Inferior parietal cortex (tissue), 1 donor: ENCODE measurements around the gene HOXC11.

Experiments
- DNase-seq: peaks from one replicate; pipeline ENCODE4 v3.0.0-alpha.2; 2016; ENCODE audit errors: extremely low spot score

HOXC11 gene

DNA sequence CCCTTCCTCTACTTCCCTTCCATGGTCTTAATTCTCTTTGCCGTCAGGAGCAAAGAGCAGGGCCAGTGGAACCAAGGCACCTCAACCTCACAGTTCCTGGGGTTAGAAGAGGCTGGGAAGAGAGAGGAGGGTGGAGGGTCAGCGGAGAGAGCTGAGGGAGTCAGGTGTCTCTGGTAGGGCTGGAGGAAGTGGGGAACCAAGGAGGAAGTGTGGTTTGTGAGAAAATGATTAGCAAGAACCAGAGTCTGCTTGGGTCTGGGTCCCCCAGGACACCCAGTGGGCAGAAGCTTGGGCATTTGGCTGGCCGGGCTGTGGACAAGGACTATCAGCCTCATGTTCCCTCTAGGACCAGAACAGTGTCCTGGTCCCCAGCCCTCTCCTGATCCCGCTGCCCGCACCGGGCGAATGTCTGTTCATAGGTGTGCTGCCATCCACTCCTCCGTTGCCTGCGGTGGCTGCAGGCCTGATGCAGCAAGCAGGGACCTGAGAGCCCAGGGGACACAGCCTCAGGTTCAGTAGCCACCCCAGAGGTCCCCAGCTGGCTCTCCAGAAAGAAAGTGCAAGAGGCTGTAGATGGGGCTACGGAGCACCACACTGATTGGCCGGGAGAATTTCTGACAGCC, 15.9 kb upstream of the HOXC11 start:
- no peak for DNase-seq

DNA sequence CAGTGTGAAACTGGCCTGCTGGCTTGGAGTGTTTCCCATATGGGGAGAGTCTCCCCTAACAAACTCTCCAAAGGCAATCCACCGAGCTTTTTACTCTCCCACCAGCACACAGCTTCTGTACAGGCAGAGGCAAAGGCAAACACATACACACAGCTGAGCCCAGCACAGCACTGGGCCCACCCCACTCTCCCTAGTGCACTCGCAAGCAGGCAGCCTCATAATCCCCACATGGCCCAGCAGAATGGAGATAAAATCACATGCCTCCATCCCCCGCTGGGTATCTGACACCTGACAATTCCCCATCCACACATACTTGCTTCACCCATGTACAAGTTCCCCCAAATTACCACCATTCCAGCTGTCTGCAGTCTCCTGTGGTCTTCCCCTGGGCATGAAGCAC, 14.8 kb upstream of the HOXC11 start:
- DNase-seq = no peak

DNA sequence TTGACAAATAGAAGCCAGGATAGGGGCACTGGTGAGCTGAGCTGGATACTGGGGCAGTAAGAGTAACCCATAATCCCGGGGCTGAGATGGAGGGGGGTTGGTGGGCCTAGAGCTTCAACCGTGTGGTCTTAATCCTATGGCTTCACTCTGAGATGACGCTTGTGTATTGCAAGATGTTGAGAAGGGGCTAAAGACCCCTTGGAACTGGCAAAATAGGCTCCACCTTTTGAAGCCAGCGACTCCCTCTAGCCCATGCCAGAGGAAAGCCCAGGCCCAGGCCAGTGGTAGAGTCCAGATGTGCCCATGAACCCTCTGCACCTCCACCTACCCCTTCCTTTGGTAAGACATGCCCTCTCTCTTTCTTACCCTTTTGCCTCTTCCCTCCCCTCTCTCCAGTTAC, 13.6 kb upstream of the HOXC11 start:
- DNase-seq = no peak

DNA sequence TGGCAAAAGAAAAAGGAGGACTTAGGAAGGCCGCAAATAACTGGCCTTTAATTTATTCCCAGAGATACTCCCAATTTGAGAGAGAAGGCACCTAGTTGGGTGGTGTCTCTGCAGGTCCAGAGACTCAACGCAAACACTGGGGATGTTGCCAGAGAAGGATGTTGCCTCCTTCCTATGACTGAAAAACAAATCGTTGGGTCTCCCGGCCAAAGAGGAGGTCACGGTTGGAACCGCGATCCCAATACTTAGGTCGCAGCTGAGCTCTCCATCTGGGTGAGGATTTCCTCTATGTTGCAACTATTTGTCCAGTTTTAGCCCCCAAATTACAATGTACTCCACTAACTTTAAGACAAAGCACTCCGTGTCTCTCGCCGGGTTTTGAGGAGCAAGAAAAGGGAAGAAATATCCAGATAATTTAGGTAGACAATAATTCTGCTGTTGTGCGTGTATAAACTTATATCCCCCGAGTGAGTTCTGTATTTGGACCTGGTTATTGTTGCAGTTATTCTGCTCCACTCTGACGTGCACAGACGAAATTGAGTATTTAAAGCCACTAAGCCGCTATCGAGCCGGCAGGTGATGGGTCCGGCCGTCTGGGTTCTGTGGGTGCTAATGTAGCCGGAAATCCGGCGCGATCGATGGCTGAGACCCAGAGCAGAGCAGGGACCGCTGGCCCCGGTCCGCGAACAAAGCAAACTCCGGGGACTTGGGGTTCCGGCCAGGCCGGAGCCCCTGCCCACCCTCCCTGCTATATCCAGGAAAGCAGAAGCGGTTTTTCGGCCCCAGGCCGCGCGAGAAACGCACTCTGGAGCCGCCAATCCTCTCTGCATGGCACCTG, 12.5 kb upstream of the HOXC11 start:
- DNase-seq = no peak

DNA sequence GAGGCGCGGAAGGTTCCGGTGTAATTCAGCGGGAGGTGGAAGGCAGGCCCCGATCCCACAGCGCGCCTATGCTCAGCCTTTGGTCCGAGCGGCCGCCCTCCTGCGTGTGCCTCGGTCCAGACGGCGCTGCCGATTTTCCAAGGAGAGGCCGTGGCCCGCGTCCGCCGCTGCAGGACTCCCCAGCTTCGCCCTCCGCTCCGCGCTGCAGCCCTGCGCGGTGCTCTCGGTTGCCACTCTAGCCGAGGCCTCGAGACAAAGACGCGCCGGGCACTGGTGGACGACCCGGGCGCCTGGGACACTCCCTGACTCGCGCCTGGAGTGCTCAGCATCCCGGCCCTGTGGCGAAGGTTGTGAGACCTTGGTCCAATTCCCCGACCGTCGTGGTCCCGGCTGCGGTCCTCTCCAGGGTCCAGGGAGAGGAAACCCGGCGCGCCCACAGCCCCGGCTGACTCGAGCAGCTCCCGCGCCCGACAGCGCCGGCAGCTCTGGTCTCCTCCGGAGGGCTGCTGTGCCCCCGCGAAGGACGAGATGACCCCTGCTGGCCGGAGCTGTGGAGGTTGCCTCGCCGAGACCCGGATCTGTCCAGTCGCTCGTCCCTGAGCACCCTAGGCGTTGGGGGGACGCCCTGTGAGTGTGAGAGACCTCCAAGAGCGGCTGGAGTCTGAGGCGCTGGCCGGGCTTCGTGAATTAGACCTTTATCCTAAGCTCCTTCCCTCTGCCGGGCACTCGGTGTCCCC, 11.7 kb upstream of the HOXC11 start:
- DNase-seq = no peak

DNA sequence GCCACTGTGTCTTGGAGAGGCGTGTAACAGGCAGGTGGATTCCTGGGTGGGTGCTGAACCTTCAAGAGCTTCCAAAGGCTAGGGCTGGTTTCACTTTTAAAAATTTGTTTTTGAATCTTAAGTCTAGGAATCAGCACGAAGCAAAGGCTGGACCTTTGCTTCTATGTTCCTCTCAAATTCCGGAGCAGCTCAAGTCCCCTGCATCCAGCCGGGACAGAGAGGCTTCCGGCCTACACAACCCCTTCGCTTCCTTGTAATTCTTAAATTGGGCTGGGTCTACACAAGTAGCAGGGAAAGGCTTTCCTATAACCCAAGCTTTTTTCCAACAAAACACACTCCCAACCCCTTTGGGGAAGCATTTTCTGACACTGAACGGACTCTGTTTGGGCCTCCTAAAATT, 9.9 kb upstream of the HOXC11 start:
- no peak for DNase-seq

DNA sequence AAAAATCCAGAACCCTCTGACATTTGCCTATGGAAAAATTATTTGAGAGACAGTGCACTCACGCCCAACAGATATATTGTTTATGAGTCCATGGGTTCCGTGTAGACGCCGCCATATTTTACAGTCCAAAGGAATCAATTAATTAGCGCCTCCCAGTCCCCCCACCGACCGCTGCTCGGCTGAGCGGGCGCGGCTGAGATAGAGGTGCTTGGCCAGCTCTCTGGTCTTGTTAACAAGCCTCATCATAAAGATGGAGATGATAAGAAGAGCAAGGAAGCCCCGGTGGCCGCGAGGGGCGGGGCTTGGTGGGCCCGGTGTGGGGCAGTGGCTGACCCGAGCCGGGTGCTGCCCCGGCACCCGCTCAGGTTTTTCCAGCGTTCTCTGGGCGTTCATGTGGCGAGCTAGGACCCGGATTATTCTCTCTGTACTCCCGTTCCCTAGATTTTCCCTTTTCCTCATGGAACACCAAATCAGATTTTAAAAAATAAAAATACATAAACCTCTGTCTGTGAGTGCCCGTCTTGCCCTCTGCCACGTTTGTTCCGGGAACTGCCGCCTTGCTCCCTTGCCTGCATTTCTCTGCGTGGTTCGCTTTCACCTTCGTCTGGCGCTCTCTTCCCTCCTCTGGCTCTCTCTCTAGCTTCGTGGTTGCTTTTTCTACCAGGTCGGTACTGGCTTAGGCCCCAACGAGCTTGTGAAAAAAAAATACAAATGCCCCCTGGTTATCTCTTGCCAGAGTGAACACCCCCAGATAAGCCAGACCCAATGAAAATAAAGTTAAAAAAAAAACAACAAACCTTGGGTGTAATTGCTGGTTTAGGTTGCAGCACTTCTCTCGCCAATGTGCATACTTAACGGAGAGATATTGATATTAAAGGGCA, 9.3 kb upstream of the HOXC11 start:
- no peak for DNase-seq

DNA sequence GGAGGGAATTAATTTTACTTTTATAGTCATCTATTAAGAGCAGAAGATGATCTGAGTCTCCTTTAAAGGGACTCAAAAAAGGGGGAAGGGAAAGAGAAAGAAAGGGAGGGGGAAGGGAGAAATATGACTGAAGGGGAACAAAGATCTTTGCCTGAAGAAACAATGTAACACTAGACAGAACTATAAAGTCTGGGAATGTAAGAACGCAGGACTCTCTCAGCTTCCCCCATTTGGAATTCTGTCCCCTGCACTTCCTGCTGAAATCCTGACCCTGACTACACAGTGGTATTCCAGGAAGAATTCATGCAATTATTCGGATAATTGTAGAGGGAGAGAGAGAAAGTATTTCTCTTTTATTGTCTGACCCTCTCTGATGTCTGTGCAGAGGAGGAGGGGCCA, 8.6 kb upstream of the HOXC11 start:
- no peak for DNase-seq

DNA sequence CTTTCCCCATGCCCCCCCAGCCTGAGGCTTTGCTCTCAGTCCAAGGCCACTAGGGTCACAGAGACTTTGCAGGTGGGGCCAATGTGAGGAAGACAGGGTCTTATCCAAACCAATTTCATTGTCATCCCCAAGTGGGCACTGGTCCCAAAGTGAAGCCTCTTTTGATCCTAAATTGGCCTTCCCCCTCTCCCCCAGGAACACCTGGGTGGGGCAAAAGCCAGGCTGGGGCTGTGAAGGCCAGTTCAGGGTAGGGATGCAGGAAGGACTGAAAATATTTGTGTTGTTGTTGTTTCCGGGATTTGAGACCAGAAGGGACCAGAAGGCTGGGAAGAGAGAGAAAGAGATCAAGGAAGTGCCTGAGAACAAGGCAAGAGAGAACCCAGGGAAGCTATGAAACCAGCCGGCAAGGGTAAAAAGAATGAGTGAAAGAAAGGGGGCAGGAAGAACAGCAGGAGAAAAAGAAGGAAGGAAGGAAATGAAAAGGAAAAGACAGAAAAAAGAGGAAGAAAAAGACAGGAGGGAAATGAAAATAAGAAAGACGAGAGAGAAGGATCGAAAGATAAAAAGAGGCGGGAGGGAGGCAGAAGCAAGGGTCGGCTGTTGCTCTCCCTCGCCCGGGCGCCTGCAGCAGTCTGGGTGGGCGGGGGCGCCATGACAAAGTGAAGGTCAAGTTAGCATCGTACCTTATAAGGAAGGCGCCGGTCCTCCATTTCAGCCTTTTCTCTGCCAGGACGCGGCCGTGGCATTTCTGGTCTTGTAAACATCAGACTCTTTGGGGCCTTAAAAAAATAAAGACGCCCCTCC, 7.4 kb upstream of the HOXC11 start:
- no peak for DNase-seq

DNA sequence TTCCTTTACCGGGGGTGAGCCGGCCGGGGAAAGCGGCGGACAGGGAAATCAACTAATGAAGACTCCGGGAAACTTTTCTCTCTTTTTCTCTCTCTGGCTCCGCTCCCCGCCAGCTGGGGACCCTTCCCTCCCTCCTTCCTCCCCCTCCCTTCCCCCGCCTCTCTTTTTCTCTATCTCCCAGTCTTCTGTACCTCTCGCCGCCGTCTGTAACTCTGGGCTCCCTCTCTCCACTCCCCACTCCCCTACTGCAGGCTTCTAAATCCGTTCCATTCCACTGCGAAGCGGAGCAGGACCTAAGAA, 6.9 kb upstream of the HOXC11 start:
- DNase-seq = no peak

DNA sequence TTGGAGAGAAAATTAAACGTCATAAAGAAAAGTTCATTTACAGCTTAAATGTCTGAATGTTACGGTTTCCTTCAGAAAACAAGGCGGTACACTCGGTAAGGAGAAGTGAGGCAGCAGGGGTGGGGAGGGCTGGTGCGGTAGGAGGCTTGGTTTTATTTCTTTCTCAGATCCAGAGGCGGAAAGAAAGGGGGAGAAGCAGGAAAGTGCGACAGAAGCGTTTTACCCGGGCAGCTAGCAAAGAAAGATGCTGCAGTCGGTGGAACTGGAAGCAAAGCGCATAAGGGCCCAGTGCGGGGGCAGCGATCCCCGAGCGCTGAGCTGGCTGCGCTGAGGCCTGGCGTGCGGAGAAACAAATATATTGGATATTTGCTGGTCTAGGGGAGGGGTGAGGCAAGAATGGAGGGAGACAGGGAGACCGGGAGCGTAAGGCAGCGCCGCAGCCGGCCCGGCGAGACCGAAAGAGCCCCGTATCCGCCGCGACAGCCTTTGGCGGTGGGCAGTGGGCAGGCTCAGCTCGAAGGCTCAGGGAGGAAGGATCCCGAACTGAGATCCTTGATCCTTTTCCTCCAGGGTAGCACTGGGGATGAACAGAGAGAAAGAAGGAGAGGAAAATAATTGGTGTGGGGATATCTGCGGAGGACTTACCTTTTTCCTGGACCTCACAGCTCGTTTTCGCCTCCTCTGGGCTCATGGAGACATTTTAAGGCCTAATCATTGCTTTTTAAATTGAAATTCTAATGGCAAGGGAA, 6.4 kb upstream of the HOXC11 start:
- DNase-seq = no peak

DNA sequence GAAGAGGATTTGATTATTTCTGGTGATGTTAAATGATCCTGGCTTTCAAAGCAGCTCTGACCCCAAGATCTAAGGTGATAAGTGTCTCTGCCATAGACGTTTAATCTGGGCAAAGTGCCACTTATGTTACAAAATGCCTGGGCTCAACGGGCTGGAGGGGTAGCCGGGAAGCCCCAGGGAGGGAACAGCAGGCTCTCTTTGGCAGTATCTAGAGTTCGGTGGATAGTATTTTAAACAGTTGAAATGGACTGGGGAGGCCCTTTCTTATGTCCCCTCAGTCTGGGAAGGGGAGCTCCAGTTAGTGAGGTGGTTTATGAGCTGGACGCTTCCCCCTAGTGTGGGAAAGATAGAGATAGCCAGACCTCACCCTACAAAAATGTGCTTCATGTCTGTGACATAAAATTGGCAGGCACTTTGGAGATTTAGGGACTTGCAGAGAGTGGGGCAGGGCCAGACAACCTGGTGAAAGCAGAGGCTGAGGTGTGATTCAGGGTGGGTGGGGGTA, 5.5 kb upstream of the HOXC11 start:
- DNase-seq = no peak

DNA sequence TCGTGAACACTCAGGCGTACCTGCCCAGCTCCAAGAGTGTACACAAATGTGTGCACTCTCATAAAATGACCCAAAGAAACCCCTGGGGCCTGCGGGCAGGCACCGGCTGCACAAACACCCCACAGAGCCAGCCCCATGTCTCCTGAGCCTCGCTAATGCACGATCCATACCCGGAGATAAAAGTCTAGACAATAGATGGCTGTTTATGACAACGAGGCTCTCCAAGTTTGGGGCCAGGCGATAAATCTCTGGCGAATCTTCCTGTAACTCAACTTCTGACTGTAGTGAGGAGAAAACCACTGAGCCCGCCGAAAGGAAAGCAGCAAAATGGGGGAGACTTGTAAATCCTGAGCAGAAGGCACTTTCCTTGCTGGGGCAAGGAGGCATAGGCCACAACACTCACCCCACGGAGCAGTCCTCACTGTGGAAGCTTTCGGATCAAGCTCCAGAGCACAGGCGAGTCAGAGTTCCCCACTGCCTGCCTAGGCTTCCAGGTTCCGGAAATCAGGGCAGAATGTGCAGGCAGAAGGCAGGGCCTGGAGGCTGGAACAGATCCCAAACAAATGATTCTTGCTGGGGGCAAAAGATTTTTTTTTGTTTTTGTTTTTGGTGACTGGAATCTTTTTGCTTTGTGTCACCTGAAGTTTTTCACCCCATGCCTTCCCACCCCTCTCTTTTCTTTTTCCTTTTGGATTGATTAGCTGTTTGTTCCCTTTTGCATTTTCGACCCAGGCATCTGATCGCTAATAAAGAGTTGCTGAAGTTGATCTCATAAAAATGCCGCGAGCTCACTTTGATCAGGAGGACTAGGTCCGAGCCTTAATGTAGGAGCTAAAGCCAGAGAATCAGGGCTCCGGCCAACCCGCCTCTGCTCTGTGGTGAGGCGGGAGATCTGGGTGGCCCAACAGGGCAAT, 4.5 kb upstream of the HOXC11 start:
- DNase-seq = no peak

DNA sequence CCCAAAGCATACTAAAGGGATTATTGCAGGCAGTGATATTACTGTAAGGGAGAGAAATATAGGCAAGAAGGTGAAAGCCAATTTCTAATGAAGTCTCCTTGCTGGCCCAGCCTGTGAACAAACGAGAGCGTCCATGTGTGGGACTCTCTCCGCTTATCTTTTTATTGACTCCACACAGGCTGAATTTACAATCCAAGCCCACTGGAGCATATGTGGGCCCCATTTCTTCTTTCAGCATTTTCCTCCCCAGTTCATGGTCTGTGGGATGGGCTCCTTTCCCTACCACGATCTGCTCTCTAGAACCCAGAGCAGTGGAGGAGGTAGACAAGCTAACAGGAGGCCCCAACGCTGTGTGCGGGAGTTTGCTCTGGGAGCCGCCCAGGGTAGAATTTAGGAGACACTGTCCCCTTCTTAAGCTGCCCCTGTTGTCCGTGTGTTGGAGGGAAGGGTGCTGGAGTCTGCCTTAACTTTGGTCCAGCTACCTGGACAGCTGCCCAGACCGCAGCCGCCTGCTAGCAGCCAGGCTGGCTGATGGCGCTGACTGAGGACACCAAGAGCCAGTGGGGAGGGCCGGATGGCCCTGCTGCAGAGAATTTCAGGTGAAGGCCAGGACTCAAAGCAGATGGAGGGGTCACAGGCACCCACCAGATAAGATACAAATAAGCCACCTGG, 3.2 kb upstream of the HOXC11 start:
- DNase-seq = no peak

DNA sequence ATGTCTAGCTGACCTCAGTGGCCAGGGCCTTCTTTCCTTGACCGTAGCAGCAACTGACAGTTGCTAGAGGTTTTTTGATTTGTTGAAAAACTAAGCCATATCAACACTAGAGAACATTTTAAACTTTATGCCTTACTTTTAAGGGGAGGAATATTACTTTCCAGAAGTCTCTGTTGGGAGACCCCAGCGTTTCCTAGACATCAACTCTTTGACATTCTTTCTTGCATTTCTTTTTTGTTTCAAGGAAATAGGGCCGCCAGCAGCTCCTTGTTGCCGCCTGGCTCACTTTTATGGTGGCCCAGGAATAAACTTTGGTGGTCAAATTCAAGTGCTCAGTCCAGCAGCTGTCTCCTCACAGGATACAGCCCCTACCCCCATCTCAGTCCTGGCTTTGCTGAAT, 2.5 kb upstream of the HOXC11 start:
- no peak for DNase-seq

DNA sequence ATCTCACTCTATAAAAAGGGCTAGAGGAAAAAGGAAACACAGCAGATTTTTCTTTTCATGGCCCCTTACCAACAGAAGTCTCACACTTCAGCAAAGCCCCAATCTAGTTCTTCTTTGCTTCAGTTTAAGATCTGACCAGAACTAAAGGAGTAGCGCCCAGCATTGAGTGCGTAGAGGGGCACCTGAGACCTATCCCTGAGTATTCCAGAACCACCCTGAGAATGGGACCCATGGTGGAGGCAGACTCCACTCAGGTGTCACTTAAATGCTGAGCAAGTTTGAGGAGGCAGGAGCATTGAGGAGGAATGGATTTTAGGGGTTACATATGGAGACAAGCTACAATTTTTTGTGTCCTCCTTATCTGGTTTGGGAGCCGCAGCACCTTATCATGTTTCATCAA, 1.8 kb upstream of the HOXC11 start:
- no peak for DNase-seq

DNA sequence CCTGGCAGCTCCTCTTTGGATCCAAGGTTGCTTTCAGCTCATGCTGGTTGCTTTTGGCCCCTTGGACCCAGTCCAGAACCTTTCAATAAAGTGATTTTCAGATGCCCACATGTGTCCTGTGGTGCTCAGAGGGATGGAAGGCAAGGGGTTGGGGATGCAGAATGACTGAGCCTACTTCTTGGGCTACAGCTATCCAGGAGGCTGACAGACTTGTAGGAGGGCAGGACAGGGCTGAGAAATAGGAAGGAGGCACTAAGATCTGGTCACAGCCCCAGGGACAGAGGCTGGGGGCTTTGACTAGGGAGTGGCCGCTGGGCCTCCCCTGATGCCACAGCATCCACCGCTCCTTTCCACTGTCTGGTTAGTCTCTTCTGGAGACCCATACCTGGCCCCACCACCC, 1.2 kb upstream of the HOXC11 start:
- DNase-seq = no peak

DNA sequence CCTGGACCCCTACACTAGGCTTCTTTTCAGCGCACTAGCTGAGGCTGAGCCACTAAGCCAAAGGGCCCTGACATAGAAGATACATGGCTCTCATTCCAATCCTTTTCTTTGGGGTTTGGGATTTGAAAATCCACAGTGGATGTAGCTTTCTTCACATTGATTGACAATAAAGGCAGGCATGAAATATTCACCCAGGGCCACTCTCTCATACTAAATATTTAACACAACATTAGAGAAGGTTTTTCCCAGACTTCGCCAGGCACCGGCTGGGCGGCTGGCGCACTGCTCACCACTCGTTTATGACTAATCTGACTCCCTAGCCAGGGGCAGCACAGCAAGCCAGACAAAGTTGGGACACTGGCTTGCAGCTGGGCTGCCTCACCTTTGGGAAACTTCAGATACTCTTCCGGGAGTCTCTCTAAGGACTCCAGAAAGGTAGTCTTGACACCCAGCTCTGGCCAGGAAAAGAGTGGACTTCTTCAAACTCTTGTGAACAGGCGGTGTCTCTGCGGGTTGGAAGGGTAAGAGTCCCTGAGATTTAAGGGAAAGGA, 699 bp upstream of the HOXC11 start:
- no peak for DNase-seq
